WTC11 (cell line): ENCODE results near the gene MIPOL1.

Source experiments
- ATF3 ChIP-seq: sonication (generic); formaldehyde crosslinking; conservative IDR thresholded peaks from 2 replicates; pipeline ENCODE4 v1.8.1; 2022; ENCODE audit warnings: mild to moderate bottlenecking, missing genetic modification reagents
- JUN ChIP-seq: sonication (generic); formaldehyde crosslinking; IDR thresholded peaks from 2 replicates; pipeline ENCODE4 v1.8.0; 2023; ENCODE audit warnings: mild to moderate bottlenecking, missing genetic modification reagents
- TEAD1 ChIP-seq: sonication (generic); formaldehyde crosslinking; IDR thresholded peaks from 2 replicates; pipeline ENCODE4 v1.8.0; 2022; ENCODE audit warnings: mild to moderate bottlenecking, missing genetic modification reagents

- TF ChIP-seq TEAD1 (CRISPR knock-in tag): no peak
- no peak for TF ChIP-seq ATF3 (CRISPR knock-in tag)
- TF ChIP-seq JUN (CRISPR knock-in tag): no peak
Observed at GRCh38 chr14:37512173-37512572, 314.4 kb downstream of the MIPOL1 start.
